ENCODE measurements around the gene KRTAP9-3. TPM values are rescaled to one million over a fixed set of nuclear protein-coding genes. Genes with fewer than 3 reads are reported as not detected.
"Not testable (repeated sequence)": the region's sequence is repeated elsewhere in the genome, so short reads cannot be mapped to it uniquely, and the experiment has no call there.

The KRTAP9-3 gene
- total RNA-seq, 1 donor from 2014 or later: not detected

- TF ChIP-seq CTCF (IDR thresholded peaks at IDR 0.05; ENCODE audit: borderline replicate concordance): no peak
- Histone ChIP-seq H3K36me3 (no peaks in the 10 kb centered on the region), H3K27ac (replicated peaks) (no peak overlapping the region), H3K4me1 (no peaks in the 10 kb centered on the region), H3K9me3 (replicated peaks) (no peaks in the 10 kb centered on the region), H3K27me3 (ENCODE audit: low read depth) (peaks cover 43% of the 10 kb centered on the region), H3K4me3 (no peak overlapping the region)
- DNase-seq: no peak
- intact Hi-C loops (cut with micrococcal nuclease): no loop called here
Measured at GRCh38 chr17:41264599-41264998, 32.4 kb downstream of the KRTAP9-3 start.

GRCh38 chr17:41265078-41265477, 32.8 kb downstream of the KRTAP9-3 start, which contains the start of gene KRTAP9-6:
KRTAP9-6 (plus strand) TSS chr17:41265378; CDS start chr17:41265378, 0 bp downstream.
- H3K36me3 ChIP-seq: no peaks in the 10 kb centered on the region
- intact Hi-C loops (cut with micrococcal nuclease): no loop called here
- no peaks in the 10 kb centered on the region for H3K4me1 ChIP-seq
- no peak for TF ChIP-seq CTCF (IDR thresholded peaks at IDR 0.05; ENCODE audit: borderline replicate concordance)
- no peak for DNase-seq
- H3K9me3 ChIP-seq (replicated peaks): no peaks in the 10 kb centered on the region
- H3K27ac ChIP-seq (replicated peaks): no peak within 1 kb of the TSS
- H3K27me3 ChIP-seq (ENCODE audit: low read depth): peaks cover 39% of the 10 kb centered on the region
- H3K4me3 ChIP-seq: no peak within 1 kb of the TSS

- peaks cover 17% of the 10 kb centered on the region for H3K27me3 ChIP-seq (ENCODE audit: low read depth)
- H3K27ac ChIP-seq (replicated peaks): no peak overlapping the region
- H3K36me3 ChIP-seq: no peaks in the 10 kb centered on the region
- no peaks in the 10 kb centered on the region for H3K9me3 ChIP-seq (replicated peaks)
- no peak for DNase-seq
- intact Hi-C loops (cut with micrococcal nuclease): no loop called here
- TF ChIP-seq CTCF (IDR thresholded peaks at IDR 0.05; ENCODE audit: borderline replicate concordance): no peak
- no peaks in the 10 kb centered on the region for H3K4me1 ChIP-seq
- no peak overlapping the region for H3K4me3 ChIP-seq
Measured at GRCh38 chr17:41267711-41268110, 35.5 kb downstream of the KRTAP9-3 start.

- H3K27ac ChIP-seq (replicated peaks); H3K27me3 ChIP-seq (ENCODE audit: low read depth); H3K36me3 ChIP-seq; H3K4me3 ChIP-seq; H3K4me1 ChIP-seq; DNase-seq; intact Hi-C loops (cut with micrococcal nuclease); H3K9me3 ChIP-seq (replicated peaks): not testable (repeated sequence)
Measured at GRCh38 chr17:41271323-41271722, 39.1 kb downstream of the KRTAP9-3 start.

GRCh38 chr17:41271858-41272257, 39.6 kb downstream of the KRTAP9-3 start:
- Histone ChIP-seq H3K27ac (replicated peaks) (no peak overlapping the region), H3K9me3 (replicated peaks) (no peaks in the 10 kb centered on the region), H3K4me1 (no peaks in the 10 kb centered on the region), H3K4me3 (no peak overlapping the region), H3K36me3 (no peaks in the 10 kb centered on the region), H3K27me3 (ENCODE audit: low read depth) (peaks cover 12% of the 10 kb centered on the region)
- intact Hi-C loops (cut with micrococcal nuclease): no loop called here
- TF ChIP-seq CTCF (IDR thresholded peaks at IDR 0.05; ENCODE audit: borderline replicate concordance): no peak
- DNase-seq: no peak

GRCh38 chr17:41275648-41276190, 43.5 kb downstream of the KRTAP9-3 start, which contains the start of gene KRTAP9-7:
KRTAP9-7 (plus strand) TSS chr17:41275698; CDS start chr17:41275698, 0 bp downstream.
- H3K27ac ChIP-seq (replicated peaks); H3K9me3 ChIP-seq (replicated peaks); H3K4me1 ChIP-seq; intact Hi-C loops (cut with micrococcal nuclease); H3K4me3 ChIP-seq; H3K36me3 ChIP-seq; DNase-seq: not testable (repeated sequence)
- H3K27me3 ChIP-seq (ENCODE audit: low read depth): peaks cover 30% of the 10 kb centered on the region

All from left ventricle myocardium inferior (tissue), 1 donor.